HEK293T (cell line): ENCODE results near the gene ZNF362.

Experiments used
- BHLHE40 ChIP-seq: fragments of 450-650 bp; IDR thresholded peaks from 2 replicates; pipeline ENCODE4 v1.6.1; 2016; ENCODE audit warnings: mild to moderate bottlenecking, moderate library complexity, borderline replicate concordance
- FOXA1 ChIP-seq: fragments of 450-650 bp; IDR thresholded peaks from 2 replicates; pipeline ENCODE4 v1.6.1; 2016; ENCODE audit warnings: mild to moderate bottlenecking
- FOXM1 ChIP-seq: fragments of 450-650 bp; IDR thresholded peaks from 2 replicates; pipeline ENCODE4 v1.6.1; 2017; ENCODE audit warnings: mild to moderate bottlenecking, borderline replicate concordance
- HDGF ChIP-seq: fragments of 450-650 bp; IDR thresholded peaks from 2 replicates; pipeline ENCODE4 v1.6.1; 2017; ENCODE audit warnings: antibody characterized with exemption, borderline replicate concordance
- PKNOX1 ChIP-seq: fragments of 450-650 bp; IDR thresholded peaks from 2 replicates; pipeline ENCODE4 v1.6.1; 2016
- SUZ12 ChIP-seq: fragments of 450-650 bp; IDR thresholded peaks from 2 replicates; pipeline ENCODE4 v1.6.1; 2016; ENCODE audit warnings: mild to moderate bottlenecking

- TF ChIP-seq FOXM1 (no peak), PKNOX1 (no peak), BHLHE40 (no peak), FOXA1 (no peak), SUZ12 (no peak), HDGF (no peak)
These were observed 27.8 kb downstream of the ZNF362 start for GRCh38 chr1:33284049-33284448.
